Measurements from ENCODE around the gene ITFG1.
"Not testable (repeated sequence)": the region's sequence is repeated elsewhere in the genome, so short reads cannot be mapped to it uniquely, and the experiment has no call there.

ITFG1 gene

GRCh38 chr16:47229053-47230050 lies 231.5 kb downstream of the ITFG1 start:
- DNase-seq = no peak

DNA sequence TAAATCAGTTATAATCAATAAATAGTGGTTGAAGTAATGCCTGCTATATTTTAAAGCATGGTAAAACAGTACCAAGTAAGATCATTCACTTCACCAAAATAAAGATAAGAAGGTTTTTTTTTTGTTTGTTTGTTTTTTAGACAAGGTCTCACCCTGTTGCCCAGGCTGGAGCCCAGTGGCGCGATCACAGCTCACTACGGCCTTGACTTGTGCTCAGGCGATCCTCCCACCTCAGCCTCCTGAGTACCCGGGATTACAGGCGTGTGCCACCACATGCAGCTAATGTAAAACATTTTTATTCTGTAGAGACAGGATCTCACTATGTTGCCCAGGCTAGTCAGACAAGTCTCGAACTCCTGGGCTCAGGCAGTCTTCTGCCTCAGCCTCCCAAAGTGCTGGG lies 232.6 kb downstream of the ITFG1 start:
- no peak for DNase-seq

DNA sequence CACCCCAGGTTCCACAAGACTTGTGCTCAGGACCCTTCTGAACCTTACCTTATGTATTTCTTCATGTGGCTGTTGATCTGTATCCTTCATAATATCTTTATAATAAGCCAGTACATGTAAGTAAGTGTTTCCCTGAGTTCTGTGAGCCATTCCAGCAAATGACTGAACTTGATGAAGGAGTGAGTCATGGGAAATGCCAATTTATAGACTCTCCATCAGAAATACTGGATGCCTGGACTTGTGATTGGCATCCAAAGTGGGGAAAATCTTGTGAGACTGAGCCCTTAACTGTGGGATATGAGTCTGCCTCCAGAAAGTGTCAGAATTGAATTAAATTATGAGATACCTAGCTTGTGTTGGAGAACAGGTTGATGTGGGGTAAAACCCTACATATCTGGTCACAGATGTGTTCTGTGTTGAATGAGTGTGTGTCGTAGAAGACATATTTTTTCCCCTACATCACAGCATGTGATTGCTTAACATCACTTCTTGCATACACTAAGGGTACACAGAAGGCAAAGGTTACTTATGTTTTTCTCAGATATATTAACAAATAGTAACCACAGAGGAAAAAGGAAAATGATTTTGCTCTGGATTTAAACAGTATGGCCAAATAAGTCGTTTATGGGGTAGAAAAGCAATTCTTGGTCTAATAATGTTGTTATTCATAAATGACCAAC lies 247.0 kb downstream of the ITFG1 start:
- no peak for DNase-seq

DNA sequence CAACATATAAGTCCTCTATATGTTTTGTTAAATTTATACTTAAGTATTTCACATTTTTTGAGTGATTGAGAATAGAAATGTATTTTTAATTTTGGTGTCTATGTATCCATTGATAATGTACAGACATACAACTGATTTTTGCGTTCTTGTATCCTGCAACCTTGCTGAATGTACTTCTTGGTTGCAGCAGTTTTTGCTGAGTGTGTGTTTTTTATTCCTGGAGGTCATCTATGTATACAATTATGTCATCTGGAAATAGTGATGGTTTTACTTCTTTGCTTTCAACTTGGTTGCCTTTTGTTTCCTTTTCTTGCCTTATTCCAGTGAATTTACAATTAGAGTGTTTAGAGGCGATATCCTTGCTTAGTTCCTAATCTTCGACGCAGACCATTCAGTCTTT lies 249.6 kb downstream of the ITFG1 start:
- no peak for DNase-seq

GRCh38 chr16:47204736-47205504 lies 255.9 kb downstream of the ITFG1 start:
- DNase-seq = no peak

GRCh38 chr16:47203433-47203832 lies 257.4 kb downstream of the ITFG1 start:
- not testable (repeated sequence) for DNase-seq

- no peak for DNase-seq
These were observed 262.7 kb downstream of the ITFG1 start for GRCh38 chr16:47198180-47198575.

DNA sequence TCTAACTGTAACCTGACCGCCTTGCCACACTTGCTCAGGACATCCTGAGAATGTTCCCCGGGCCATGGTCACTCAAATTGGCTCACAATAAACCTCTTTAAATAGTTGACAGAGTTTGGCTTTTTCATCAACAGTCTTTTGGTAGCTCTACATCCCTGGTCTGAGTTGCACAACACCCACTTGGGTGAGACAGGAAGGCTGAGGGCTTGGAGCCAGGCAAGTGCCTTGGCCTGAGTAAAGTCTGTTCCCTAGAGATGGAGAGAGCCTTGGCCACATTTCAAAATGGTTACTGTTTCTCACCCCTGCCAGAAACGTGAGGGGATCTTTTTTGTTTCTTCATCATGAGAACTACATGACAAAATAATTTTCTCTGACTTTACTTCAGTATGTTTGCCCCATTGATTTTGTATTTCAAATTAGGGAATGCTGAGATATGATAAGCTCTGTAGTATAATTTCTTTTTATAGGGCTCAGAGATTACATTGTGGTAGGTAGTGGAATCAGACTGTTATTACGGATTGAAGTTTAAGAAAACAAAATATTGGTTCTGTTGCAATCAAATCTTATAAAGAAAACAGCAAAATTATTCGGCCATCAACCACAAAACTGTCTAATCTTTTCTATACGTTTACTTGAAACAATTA lies 263.2 kb downstream of the ITFG1 start:
- no peak for DNase-seq

DNA sequence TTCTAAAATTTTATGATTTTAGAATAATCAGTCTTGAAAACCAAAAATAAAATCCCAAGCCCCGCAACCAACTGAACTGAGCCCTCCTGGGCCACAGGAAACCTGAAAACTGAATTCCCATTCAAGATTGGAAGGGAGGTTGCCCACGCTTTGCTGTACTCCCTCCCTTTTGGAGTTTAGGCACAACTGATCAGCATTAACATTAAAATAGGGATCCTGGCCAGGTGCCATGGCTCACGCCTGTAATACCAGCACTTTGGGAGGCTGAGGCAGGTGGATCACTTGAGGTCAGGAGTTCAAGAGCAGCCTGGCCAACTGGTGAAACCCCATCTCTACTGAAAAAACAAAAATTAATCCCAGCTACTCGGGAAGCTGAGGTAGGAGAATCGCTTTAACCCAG lies 264.4 kb downstream of the ITFG1 start:
- DNase-seq = no peak

- no peak for DNase-seq
These were observed 278.5 kb downstream of the ITFG1 start for GRCh38 chr16:47182318-47182717.

DNA sequence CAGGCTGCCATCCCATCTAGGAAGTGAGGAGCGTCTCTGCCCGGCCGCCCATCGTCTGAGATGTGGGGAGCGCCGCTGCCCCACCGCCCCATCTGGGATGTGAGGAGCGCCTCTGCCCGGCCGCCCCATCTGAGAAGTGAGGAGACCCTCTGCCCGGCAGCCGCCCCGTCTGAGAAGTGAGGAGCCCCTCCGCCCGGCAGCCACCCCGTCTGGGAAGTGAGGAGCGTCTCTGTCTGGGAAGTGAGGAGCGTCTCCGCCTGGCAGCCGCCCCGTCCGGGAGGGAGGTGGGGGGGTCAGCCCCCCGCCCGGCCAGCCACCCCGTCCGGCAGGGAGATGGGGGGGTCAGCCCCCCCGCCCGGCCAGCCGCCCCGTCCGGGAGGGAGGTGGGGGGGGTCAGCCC lies 279.8 kb downstream of the ITFG1 start:
- DNase-seq = not testable (repeated sequence)

GRCh38 chr16:47180073-47180472 lies 280.8 kb downstream of the ITFG1 start:
- DNase-seq = no peak

GRCh38 chr16:47175152-47175551 lies 285.7 kb downstream of the ITFG1 start:
- no peak for DNase-seq

DNA sequence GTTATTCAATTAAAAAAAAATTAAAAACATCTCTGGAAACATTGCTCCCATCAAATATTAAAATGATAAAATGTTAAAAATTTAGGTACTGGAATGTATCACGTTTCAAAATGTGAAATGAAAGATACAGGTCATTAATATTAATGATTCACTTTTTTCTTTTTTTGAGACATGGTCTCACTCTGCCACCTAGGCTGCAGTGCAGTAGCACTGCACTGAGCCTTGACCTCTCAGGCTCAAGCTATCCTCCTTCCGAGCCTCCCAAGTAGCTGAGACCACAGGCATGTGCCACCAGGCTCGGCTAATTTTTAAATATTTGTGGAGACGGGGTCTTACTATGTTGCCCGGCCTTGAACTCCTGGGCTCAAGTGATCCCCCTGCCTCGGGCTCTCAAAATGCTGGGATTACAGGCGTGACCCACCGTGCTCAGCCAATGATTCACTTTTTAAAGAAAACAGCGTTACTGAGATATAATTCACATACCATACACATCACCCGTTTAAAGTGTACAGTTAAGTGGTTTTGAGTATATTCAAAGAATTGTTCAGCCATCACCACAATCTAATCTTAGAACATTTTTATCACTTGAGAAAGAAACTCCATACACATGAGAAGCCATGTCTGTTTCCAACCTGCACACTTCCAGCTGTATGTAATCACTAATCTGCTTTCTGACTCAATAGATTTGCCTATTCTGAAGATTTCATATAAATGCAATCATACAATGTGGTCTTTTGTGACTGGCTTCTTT lies 298.0 kb downstream of the ITFG1 start:
- no peak for DNase-seq

DNA sequence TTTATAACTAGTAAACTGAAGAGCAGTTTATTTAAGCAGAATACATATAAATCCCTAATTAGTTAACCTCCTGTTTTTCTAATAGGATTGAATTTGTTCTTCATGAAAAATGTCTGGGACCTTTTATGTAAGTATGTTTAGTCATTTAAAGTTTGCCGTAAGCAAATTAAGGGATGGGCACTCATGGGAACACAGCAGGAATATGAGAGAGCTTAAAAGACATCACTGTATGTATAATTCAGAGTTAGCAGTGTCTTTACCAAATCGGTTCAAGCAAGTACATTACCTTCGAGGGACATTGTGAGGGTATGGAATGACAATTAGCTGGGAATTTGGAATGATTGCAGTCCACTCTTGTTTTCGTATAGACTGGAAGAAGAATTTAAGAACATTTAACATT lies 299.4 kb downstream of the ITFG1 start:
- no peak for DNase-seq

DNA sequence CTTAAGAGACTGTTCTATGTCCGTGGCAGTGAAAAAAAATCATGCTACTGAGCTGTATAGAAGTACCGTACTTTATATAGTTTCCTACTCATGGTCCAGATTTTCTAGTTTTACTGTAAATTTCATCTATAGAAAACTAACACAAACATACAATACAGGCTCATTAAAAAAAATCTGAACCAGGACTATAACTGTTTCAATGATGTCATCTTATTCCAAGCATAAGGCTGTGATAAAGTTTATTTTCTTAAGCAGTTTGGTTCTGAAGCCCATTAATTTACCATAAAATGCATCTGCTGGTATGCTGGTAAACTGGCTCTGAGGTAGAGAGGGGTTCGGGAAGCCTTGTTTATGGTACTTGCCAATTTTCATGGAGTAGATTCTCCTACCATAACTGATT lies 300.4 kb downstream of the ITFG1 start:
- DNase-seq = no peak

DNA sequence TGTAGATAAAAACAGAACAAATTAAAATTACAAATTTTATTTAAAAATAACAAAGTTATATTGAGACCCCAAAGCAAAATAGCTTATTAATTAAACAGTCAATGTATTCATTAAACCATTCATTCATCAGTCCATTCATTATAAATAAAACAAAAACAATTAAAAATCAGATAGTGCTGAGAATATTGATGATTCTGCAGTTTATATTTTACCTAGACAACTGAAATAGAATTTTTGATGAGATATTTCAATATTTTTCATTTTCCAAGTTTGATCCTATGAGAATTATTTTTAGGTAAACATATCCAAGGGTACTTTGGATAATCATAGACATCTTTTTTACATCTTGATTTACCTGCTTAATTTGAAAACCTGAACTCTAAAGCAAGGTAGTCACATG lies 301.9 kb downstream of the ITFG1 start:
- DNase-seq = no peak

GRCh38 chr16:47156680-47157215 lies 304.1 kb downstream of the ITFG1 start:
- DNase-seq = no peak

DNA sequence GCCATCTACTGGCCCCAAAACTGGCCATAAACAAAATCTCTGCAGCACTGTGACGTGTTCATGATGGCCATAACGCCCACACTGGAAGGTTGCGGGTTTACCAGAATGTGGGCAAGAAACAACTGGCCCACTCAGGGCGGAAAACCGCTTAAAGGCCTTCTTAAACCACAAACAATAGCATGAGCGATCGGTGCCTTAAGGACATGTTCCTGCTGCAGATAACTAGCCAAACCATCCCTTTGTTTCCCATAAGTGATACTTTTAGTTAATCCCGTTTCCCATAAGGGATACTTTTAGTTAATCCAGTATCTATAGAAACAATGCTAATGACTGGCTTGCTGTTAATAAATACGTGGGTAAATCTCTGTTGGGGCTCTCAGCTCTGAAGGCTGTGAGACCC lies 308.4 kb downstream of the ITFG1 start:
- DNase-seq = not testable (repeated sequence)

- DNase-seq = no peak
These were observed 310.8 kb downstream of the ITFG1 start for GRCh38 chr16:47150067-47150466.

DNA sequence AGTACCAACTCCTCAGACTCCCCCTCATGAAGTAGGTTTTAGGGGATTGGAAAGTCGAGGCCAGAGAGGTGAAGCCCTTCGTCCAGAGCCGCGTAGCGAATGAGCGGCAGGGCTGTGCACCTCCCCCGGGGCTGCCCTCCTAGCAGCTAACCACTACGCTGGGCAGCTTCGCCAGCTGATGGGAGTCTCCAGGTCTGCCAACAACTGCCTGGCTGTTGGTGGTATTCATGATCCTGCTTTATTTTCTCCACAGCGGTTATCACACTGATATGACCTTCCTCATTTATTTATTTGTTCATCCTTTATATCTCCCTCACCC lies 316.3 kb downstream of the ITFG1 start:
- DNase-seq = no peak
